Measurements from ENCODE around the gene MLH3.
"Not testable (repeated sequence)": the region's sequence is repeated elsewhere in the genome, so short reads cannot be mapped to it uniquely, and the experiment has no call there.

Gene MLH3

DNA sequence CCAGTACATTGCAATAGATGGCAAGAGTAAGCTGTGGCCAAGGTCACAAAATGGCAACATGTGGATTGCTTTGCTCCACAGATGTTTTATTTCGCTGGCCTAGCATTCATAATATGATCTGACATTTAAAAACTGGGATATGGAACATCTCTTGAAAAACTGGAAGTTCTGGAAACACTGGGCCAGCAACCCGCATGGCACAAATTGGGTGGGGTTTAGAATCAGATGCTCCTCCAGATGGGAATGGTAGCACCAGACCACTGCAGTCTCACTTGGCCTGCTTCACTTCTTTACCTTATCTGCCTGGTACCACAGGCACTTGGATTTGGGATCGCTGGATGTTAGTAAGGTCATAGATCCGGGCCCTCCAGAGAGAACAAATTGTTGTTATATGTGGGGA, 28.3 kb upstream of the MLH3 start:
- DNase-seq (ENCODE audit: low read depth): no peak
- no peak overlapping the region for H3K4me3 ChIP-seq (ENCODE audit: low read length)
- TF ChIP-seq, protein P1, sequence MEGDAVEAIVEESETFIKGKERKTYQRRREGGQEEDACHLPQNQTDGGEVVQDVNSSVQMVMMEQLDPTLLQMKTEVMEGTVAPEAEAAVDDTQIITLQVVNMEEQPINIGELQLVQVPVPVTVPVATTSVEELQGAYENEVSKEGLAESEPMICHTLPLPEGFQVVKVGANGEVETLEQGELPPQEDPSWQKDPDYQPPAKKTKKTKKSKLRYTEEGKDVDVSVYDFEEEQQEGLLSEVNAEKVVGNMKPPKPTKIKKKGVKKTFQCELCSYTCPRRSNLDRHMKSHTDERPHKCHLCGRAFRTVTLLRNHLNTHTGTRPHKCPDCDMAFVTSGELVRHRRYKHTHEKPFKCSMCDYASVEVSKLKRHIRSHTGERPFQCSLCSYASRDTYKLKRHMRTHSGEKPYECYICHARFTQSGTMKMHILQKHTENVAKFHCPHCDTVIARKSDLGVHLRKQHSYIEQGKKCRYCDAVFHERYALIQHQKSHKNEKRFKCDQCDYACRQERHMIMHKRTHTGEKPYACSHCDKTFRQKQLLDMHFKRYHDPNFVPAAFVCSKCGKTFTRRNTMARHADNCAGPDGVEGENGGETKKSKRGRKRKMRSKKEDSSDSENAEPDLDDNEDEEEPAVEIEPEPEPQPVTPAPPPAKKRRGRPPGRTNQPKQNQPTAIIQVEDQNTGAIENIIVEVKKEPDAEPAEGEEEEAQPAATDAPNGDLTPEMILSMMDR (conservative IDR thresholded peaks at IDR 0.05; ENCODE audit: low read length): no peak

DNA sequence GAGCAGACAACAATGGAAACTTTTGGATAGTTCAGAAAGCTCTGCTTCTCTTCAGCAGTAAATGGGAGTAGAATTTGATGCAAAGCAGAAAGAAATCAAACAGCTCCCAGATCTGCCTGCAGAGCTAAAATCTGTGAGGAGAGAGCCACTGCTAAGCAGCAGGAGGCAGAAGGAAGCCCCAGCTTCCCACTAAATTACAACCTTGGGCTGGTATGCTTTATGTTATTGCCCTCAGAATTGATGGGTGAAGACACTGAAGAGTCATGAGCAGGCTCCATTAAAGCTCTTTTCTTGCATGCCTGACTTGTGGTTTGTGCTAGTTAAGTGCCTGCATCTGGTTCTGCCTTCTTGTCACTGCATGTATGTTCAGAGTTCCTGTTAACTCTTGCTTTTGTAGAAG, 26.5 kb upstream of the MLH3 start:
- TF ChIP-seq, protein P1 (conservative IDR thresholded peaks at IDR 0.05; ENCODE audit: low read length): no peak
- DNase-seq (ENCODE audit: low read depth): peak; percentile 49
- no peak overlapping the region for H3K4me3 ChIP-seq (ENCODE audit: low read length)

DNA sequence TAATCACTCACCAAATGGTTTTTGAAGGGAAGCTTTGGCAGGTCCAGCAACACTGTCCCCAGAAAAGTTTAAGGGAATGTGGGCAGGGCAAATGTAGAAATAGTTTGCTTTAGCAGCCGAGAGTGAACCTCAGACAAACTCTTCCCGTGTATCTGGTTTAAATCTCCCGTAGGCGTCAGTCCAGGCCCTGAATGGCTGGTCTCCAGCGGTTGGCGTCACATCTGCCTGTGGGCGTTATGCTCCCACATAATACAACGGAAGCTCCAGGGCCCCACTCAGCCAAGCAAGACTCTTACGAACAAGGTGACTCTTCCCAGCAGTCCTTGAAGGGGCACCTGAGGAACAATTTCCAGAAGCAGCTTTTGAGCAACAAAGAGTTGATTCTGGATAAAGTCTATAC, 19.1 kb upstream of the MLH3 start:
- DNase-seq (ENCODE audit: low read depth): peak; percentile 62
- H3K4me3 ChIP-seq (ENCODE audit: low read length): no peak overlapping the region
- TF ChIP-seq, protein P1 (conservative IDR thresholded peaks at IDR 0.05; ENCODE audit: low read length): no peak

DNA sequence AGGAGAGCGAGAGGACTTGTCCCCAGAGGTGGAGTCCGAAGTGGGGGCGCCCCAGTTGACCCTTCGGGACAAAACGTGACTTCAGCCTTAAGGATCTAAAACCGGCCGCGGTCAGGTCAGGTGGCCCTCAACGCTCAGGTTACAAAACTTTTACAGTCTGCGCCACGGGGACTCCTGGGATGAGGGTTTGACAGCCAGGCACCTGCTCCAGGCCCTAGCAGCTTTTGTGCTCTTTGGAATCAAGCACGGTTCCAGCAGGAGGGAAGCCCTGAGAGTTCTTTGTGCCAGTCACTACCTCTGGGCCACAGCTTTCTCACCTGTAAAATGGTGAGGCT, 18.5 kb upstream of the MLH3 start:
- peak overlapping the region; percentile 71 for H3K4me3 ChIP-seq (ENCODE audit: low read length)
- TF ChIP-seq, protein P1 (conservative IDR thresholded peaks at IDR 0.05; ENCODE audit: low read length): no peak
- DNase-seq (ENCODE audit: low read depth): no peak

DNA sequence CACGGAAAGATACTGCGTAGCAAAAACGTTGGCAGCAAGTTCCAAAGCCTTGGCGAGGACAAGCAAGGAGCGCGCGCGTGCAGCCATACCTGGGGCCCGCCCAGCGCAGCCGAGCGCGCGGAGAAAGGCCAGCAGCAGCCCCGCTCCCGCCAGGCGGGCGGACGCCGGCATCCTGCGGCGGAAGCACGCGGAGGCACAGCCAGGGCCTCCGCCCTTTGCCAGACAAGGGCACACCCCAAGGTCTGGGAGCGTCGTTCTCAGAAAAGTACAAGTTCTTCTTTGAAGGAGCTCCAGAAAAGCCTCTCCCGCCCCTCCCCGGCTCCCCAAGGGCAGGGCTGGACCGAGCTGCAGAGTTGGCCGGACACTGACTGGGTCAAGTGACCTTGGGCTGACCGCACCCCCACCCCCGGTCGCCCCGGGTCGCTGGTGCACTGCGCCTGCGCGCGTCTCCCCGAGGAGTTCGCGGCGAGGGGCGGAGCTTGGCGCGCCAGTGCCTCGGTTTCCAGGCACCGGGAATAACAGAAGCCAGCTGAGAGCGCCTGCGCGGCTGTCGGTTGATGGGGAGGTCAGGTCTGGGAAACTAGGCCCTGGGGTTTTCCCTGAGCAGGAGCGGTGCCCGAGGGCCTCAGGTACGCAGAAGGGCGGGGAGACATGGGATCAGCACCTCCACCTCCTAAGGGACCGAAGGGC, 18.0 kb upstream of the MLH3 start, which contains the start of gene ZC2HC1C:
TSS of gene ZC2HC1C (plus strand) at position 521 of the 690 bp plus-strand sequence. CDS start 933 bp downstream, outside the sequence.
- peak within 1 kb of the TSS; percentile 71 for H3K4me3 ChIP-seq (ENCODE audit: low read length)
- DNase-seq (ENCODE audit: low read depth): peak; percentile 83
- TF ChIP-seq, protein P1 (conservative IDR thresholded peaks at IDR 0.05; ENCODE audit: low read length): no peak

DNA sequence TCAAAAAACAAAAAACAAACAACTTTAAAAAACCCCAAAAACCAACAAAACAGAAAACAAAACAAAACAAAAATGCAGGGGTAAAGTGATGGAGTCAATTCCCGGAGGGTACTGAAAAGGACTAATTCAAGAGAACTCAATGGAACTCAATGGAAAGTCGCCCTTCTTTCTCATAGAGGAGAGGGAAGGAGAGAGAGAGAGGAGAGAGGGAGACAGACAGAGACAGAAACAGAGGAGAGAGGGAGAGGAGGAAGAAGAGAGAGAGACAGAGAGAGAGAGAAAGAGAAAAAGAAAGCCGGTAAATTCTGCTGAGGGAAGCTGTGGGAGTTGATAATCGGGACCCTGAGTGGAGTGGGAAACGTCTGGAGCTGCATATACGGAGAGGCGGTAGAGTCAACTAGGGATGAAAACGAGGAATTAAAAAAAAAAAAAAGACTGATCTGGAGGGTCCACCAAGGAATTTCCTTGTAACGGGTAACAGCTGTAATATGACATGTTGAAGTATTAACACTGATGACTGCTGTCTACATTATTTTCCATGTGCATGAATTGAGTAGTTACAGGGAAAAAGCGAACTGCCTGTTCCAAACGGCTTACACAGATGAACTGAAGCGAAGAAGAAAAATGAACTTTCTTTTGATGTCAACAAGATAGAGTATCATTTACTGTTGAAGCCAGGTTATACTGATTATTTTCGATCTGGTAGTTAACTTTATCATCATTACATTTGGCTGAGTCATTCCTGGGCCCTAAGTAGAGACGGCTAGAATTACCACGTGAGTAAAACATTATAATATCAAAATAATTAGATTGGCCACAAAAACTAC, 17.2 kb upstream of the MLH3 start:
- TF ChIP-seq, protein P1 (conservative IDR thresholded peaks at IDR 0.05; ENCODE audit: low read length): no peak
- DNase-seq (ENCODE audit: low read depth): no peak
- peak overlapping the region; percentile 71 for H3K4me3 ChIP-seq (ENCODE audit: low read length)

DNA sequence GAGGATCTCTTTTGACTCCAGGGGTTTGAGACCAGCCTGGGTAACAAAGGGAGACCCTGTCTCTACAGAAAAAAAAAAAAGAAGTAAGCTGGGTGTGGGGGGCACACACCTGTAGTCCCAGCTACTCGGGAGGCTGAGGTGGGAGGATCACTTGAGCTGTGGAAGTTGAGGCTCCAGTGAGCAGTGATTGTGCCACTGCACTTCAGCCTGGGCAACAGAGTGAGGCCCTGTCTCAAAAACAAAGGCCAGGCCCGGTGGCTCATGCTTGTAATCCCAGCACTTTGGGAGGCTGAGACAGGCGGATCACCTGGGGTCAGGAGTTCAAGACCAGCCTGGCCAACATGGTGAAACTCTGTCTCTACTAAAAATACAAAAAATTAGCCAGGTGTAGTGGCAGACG, 16.5 kb upstream of the MLH3 start:
- not testable (repeated sequence) for H3K4me3 ChIP-seq (ENCODE audit: low read length)

More for the DNA sequence above, 16.5 kb upstream of the MLH3 start:
- not testable (repeated sequence) for DNase-seq (ENCODE audit: low read depth)
